ENCODE results near the gene TMPRSS13. TPM values are rescaled to one million over a fixed set of nuclear protein-coding genes. Genes with fewer than 3 reads are reported as not detected.
"Not testable (repeated sequence)": the region's sequence is repeated elsewhere in the genome, so short reads cannot be mapped to it uniquely, and the experiment has no call there.

Gene TMPRSS13
- total and polyA plus RNA-seq, 12 donors = 0.12 to 1.3 (median 0.56) TPM

DNA sequence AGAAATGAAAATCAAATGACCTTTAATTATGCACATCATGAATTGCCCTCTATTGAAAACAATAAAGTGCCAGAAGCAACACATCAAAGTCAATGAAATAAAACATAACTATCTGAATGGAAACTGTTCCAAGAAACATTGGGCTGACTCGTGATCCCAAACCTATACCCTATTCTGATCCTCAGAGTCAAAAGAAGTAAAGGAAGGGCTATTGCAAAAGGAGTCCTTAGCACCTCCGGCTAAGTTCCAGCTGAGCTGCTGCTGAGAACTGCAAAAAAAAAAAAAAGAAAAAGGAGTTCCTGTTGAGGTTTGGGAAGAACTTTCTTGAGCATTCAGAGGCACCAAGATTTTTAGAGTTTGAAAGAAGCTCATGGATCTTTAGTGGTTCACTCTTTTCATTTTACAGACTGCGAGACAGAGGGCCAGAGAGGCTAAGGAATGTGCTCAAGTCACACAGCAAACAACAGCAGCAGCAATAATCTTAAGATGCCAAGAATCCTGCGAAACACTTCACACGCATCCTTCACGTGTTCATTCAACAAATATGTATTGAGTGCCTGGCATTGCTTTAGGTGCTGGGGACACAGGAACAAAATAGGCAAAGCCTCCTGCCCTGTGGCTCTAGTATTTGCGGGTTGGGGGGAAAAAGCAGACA lies 841 bp upstream of the TMPRSS13 start:
- H3K27ac ChIP-seq = no peak overlapping the region
- no peaks in the 10 kb centered on the region for H3K4me1 ChIP-seq (replicated peaks in 1 of 2)
- intact Hi-C loops (cut with DNase I) = no loop called here
- H3K36me3 ChIP-seq (replicated peaks in 1 of 2) = no peaks in the 10 kb centered on the region
- DNase-seq = no peak
- WGBS, 4 donors = 69 to 84% (median 74%) methylated on average over 6 to 7 of the region's 7 CpGs
- no peaks in the 10 kb centered on the region for H3K9me3 ChIP-seq (replicated peaks in 1 of 3)
- TF ChIP-seq, protein P1, sequence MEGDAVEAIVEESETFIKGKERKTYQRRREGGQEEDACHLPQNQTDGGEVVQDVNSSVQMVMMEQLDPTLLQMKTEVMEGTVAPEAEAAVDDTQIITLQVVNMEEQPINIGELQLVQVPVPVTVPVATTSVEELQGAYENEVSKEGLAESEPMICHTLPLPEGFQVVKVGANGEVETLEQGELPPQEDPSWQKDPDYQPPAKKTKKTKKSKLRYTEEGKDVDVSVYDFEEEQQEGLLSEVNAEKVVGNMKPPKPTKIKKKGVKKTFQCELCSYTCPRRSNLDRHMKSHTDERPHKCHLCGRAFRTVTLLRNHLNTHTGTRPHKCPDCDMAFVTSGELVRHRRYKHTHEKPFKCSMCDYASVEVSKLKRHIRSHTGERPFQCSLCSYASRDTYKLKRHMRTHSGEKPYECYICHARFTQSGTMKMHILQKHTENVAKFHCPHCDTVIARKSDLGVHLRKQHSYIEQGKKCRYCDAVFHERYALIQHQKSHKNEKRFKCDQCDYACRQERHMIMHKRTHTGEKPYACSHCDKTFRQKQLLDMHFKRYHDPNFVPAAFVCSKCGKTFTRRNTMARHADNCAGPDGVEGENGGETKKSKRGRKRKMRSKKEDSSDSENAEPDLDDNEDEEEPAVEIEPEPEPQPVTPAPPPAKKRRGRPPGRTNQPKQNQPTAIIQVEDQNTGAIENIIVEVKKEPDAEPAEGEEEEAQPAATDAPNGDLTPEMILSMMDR (IDR thresholded peaks at IDR 0.05) = no peak
- no peak for TF ChIP-seq POLR2A (IDR thresholded peaks at IDR 0.05)
- H3K27me3 ChIP-seq = no peaks in the 10 kb centered on the region
- no peak overlapping the region for H3K4me3 ChIP-seq

DNA sequence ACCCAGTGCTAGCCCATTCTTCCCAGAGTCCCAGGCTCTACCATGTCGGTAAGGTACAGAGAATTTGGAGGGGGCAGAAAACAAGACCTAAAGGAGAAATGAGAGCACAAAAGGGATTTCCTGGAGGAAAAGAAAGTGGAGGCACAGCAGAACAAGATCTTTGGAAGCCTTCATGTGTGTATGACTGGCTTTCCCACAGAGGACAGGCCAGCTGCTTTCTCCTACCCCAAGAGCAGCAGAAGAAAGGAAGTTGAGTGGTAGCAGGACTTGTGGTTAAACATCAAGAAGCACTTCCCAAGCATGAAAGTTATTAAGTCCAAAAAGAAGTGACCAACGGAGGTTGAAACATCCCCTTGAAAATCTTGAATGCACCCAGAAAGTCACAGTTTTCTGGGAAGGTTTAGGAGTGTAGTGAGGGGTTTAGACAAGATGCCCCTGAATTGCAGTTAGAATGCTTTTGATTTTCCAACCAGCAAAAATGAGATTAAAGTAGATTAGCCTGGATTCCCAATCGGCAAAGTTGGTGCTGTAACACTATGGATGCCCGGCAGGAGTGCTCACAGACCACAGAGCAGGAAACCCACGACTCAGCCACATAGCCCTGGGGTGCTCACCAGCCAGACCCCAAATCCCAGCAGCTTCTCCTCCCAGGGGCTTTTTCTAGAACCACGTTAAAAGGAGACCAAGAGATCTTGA lies 608 bp downstream of the TMPRSS13 start:
- H3K27ac ChIP-seq = no peak overlapping the region
- intact Hi-C loops (cut with DNase I) = no loop called here
- TF ChIP-seq, protein P1 (IDR thresholded peaks at IDR 0.05) = no peak
- no peak for TF ChIP-seq POLR2A (IDR thresholded peaks at IDR 0.05)
- H3K36me3 ChIP-seq (replicated peaks in 1 of 2) = no peaks in the 10 kb centered on the region
- no peaks in the 10 kb centered on the region for H3K9me3 ChIP-seq (replicated peaks in 1 of 3)
- no peak overlapping the region for H3K4me3 ChIP-seq
- H3K27me3 ChIP-seq = no peaks in the 10 kb centered on the region
- H3K4me1 ChIP-seq (replicated peaks in 1 of 2) = no peaks in the 10 kb centered on the region
- no peak for DNase-seq
- 56 to 72% (median 59%) methylated on average over 6 of the region's 6 CpGs for WGBS, 4 donors

DNA sequence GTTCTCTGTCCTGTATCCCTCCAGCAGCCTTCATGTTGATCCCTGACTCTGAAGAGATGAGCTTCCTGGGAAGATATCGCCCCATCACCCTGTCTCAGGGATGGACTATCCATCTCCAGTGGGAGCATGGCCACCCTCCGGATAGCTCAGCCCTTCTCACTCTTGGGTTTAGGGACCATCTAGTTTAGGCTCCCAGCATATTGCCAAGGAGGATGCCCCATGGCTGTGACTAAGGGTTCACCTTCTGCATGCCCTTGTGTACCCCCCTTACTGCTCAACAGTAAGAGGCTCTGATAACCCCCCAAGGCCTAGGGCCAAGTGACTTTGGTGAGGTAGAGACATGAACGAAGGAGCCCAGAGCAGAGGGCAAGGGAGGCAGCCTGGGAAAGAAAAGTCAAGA lies 1.3 kb downstream of the TMPRSS13 start:
- no peak overlapping the region for H3K27ac ChIP-seq
- H3K4me1 ChIP-seq (replicated peaks in 1 of 2) = no peaks in the 10 kb centered on the region
- no peaks in the 10 kb centered on the region for H3K9me3 ChIP-seq (replicated peaks in 1 of 3)
- no peaks in the 10 kb centered on the region for H3K27me3 ChIP-seq
- no peak for DNase-seq
- 85 to 100% (median 93%) methylated on average over 3 of the region's 3 CpGs for WGBS, 4 donors
- H3K36me3 ChIP-seq (replicated peaks in 1 of 2) = no peaks in the 10 kb centered on the region
- intact Hi-C loops (cut with DNase I) = no loop called here
- no peak for TF ChIP-seq POLR2A (IDR thresholded peaks at IDR 0.05)
- TF ChIP-seq, protein P1 (IDR thresholded peaks at IDR 0.05) = no peak
- H3K4me3 ChIP-seq = no peak overlapping the region

DNA sequence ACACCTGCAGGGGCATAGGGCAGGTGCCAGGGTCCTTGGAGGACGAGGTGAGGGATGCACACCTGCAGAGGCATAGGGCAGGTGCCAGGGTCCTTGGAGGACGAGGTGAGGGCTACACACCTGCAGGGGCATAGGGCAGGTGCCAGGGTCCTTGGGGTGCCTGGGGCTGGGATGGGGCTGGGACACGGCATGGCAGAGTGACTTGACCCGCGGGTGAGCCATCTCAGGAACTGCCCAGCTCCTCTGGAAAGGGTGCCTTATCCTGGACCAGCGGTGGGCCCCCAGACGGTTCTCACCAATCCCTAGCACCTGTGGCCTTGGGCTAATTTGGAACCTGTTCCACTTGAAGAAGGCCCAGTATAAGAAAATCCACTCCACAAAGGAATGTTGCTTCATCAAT lies 3.0 kb downstream of the TMPRSS13 start:
- H3K36me3 ChIP-seq (replicated peaks in 1 of 2); intact Hi-C loops (cut with DNase I); H3K9me3 ChIP-seq (replicated peaks in 1 of 3); H3K4me3 ChIP-seq; H3K27me3 ChIP-seq; H3K4me1 ChIP-seq (replicated peaks in 1 of 2); H3K27ac ChIP-seq; DNase-seq: not testable (repeated sequence)
- 74 to 87% (median 81%) methylated on average over 4 to 7 of the region's 7 CpGs; no CpG with 5 or more reads in 1 of the 4 donors for WGBS, 4 donors
